K562 (cell line): ENCODE data around the gene HDGFL2. TPM values are rescaled to one million over a fixed set of nuclear protein-coding genes. Genes with fewer than 3 reads are reported as not detected.

ENCODE experiments used
- ATAC-seq: fragments of 200-7000 bp; cut with Tn5 transposase; 3 replicates; pipeline ENCODE4 v1.9.1; 2020; ENCODE audit warnings: moderate library complexity
- BruUV-seq: library from RNA; stranded (reverse); fragments of 400-500 nt; replicated peaks from 2 replicates; lab custom pipeline; 2021; lab: Mats Ljungman, UMichigan
- CTCF ChIA-PET: fragments of 300-600 bp; formaldehyde crosslinking; extraction: SDS; loops from one replicate; lab custom pipeline; 2021; ENCODE audit warnings: low intra/inter-chr PET ratio; lab: Yijun Ruan, JAX
- POLR2A ChIA-PET: fragments of 300-600, 350-650 bp; sonication (Branson Sonifier 250); formaldehyde crosslinking; extraction: SDS; loops from one replicate; lab custom pipeline; 2021; ENCODE audit warnings: antibody characterized with exemption, inconsistent platforms; lab: Yijun Ruan, JAX
- DNase-seq, 4 experiments: peaks; one replicate each; pipeline versions ENCODE4 v3.0.0 to v3.0.0-alpha.2; 2011 to 2018; ENCODE audit warnings: low spot score in 3 of 4, mixed read lengths in 3 of 4; ENCODE audit errors: extremely low read depth in 1 of 4
- FAIRE-seq: peaks from 2 replicates; lab custom pipeline; 2011; peaks lifted over from hg19 to GRCh38; lab: Jason Lieb, UNC
- H2AFZ ChIP-seq: 2 replicates; pipeline ENCODE4 v1.6.0; 2011; ENCODE audit warnings: low read depth, low read length, control low read depth, inconsistent platforms
- H3K27ac ChIP-seq: fragments of 200-600 bp; 3 replicates; pipeline ENCODE4 v1.8.0; 2011; ENCODE audit warnings: low read depth, mild to moderate bottlenecking, control low read depth, inconsistent platforms, low read length, moderate library complexity, mixed read lengths; ENCODE audit errors: extremely low read depth
- H3K27me3 ChIP-seq, 2 experiments: fragments of 300-600 bp in 1 of 2; 2 replicates in 1 of 2; 3 replicates in 1 of 2; pipeline versions ENCODE4 v1.6.0 to v1.8.0; 2011; ENCODE audit warnings: inconsistent platforms in 2 of 2, low read length in 2 of 2, mild to moderate bottlenecking in 1 of 2, mixed read lengths in 1 of 2, moderate library complexity in 1 of 2; ENCODE audit not compliant: control insufficient read depth in 2 of 2, insufficient read depth in 2 of 2
- H3K36me3 ChIP-seq: fragments of 300-600 bp; 3 replicates; pipeline ENCODE4 v1.8.0; 2011; ENCODE audit warnings: mild to moderate bottlenecking, low read length, inconsistent platforms; ENCODE audit not compliant: control insufficient read depth, insufficient read depth
- H3K4me1 ChIP-seq, 2 experiments: fragments of 200-600 bp in 1 of 2; replicated peaks in 1 of 2; 2 replicates in 1 of 2; 3 replicates in 1 of 2; pipeline versions ENCODE4 v1.5.1 to v1.8.0; 2011; ENCODE audit warnings: inconsistent platforms in 2 of 2, low read length in 2 of 2, mild to moderate bottlenecking in 1 of 2, mixed read lengths in 1 of 2, moderate library complexity in 1 of 2; ENCODE audit not compliant: control insufficient read depth in 2 of 2, insufficient read depth in 2 of 2
- H3K4me2 ChIP-seq: 2 replicates; pipeline ENCODE4 v1.6.1; 2011; ENCODE audit warnings: low read length, control low read depth, inconsistent platforms, mixed read lengths; ENCODE audit not compliant: insufficient read depth
- H3K4me3 ChIP-seq: fragments of 200-600 bp; sonication (generic), shearing (Covaris generic); 2 replicates; pipeline ENCODE4 v1.5.1; 2016; ENCODE audit warnings: control low read depth, inconsistent platforms
- H3K79me2 ChIP-seq: fragments of 200-600 bp; 3 replicates; pipeline ENCODE4 v1.8.0; 2011; ENCODE audit warnings: low read length, inconsistent platforms; ENCODE audit not compliant: control insufficient read depth, insufficient read depth
- H3K9ac ChIP-seq, 2 experiments: 2 replicates each; pipeline versions ENCODE4 v1.6.0 to v1.6.1; 2011; ENCODE audit warnings: low read depth in 2 of 2, low read length in 2 of 2, control low read depth in 1 of 2, inconsistent platforms in 1 of 2, mild to moderate bottlenecking in 1 of 2, mixed read lengths in 1 of 2; ENCODE audit not compliant: insufficient read depth in 1 of 2
- H3K9me1 ChIP-seq: one replicate; pipeline ENCODE4 v1.6.0; 2011; ENCODE audit warnings: inconsistent platforms, mild to moderate bottlenecking, low read length, moderate library complexity; ENCODE audit not compliant: control insufficient read depth, insufficient read depth
- H3K9me3 ChIP-seq: replicated peaks from 2 replicates; pipeline ENCODE4 v1.5.1; 2011; ENCODE audit warnings: low read depth, low read length, inconsistent platforms; ENCODE audit not compliant: control insufficient read depth, insufficient read depth
- H4K20me1 ChIP-seq: replicated peaks from 2 replicates; pipeline ENCODE4 v1.6.1; 2011; ENCODE audit warnings: low read length, inconsistent platforms, mixed read lengths; ENCODE audit not compliant: control insufficient read depth, insufficient read depth
- CTCFL ChIP-seq: IDR thresholded peaks from 2 replicates; pipeline ENCODE4 v1.6.1; 2011; ENCODE audit warnings: borderline replicate concordance, low read depth, mild to moderate bottlenecking, moderate library complexity, low read length; ENCODE audit not compliant: insufficient read depth, poor library complexity, severe bottlenecking
- CXXC5 ChIP-seq: fragments of 250-450 bp; sonication (Bioruptor Pico); IDR thresholded peaks from 2 replicates; pipeline ENCODE4 v1.8.0; 2022; ENCODE audit warnings: inconsistent platforms, mild to moderate bottlenecking, moderate library complexity
- FOXJ3 ChIP-seq: sonication (generic); formaldehyde crosslinking; IDR thresholded peaks from 2 replicates; pipeline ENCODE4 v1.4.0; 2020; ENCODE audit warnings: mild to moderate bottlenecking, missing genetic modification reagents
- FOXK1 ChIP-seq: sonication (generic); formaldehyde crosslinking; IDR thresholded peaks from 2 replicates; pipeline ENCODE4 v1.8.0; 2022; ENCODE audit warnings: missing genetic modification reagents, mild to moderate bottlenecking, borderline replicate concordance
- FOXP1 ChIP-seq: sonication (generic); formaldehyde crosslinking; IDR thresholded peaks from 2 replicates; pipeline ENCODE4 v1.8.0; 2022; ENCODE audit warnings: mild to moderate bottlenecking, missing genetic modification reagents
- HMG20A ChIP-seq: fragments of 450-650 bp; formaldehyde crosslinking; conservative IDR thresholded peaks from 2 replicates; pipeline ENCODE4 v1.4.0; 2020; ENCODE audit warnings: mild to moderate bottlenecking, mixed read lengths
- JUND ChIP-seq, 2 experiments: IDR thresholded peaks; 2 replicates in 1 of 2; 3 replicates in 1 of 2; pipeline ENCODE4 v1.6.1; 2011; ENCODE audit warnings: borderline replicate concordance in 2 of 2, low read depth in 2 of 2, low read length in 2 of 2, improper control_type of control experiment in 1 of 2, missing biosample characterization in 1 of 2, missing genetic modification characterization in 1 of 2, missing genetic modification reagents in 1 of 2
- NBN ChIP-seq: fragments of 450-650 bp; IDR thresholded peaks from 2 replicates; pipeline ENCODE4 v1.6.1; 2016; ENCODE audit warnings: low read depth, mild to moderate bottlenecking
- TSC22D4 ChIP-seq: fragments of 450-650 bp; IDR thresholded peaks from 2 replicates; pipeline ENCODE4 v1.6.1; 2016; ENCODE audit warnings: missing genetic modification characterization, missing biosample characterization, control low read depth
- ZBTB33 ChIP-seq: sonication (generic); formaldehyde crosslinking; IDR thresholded peaks from 2 replicates; pipeline ENCODE4 v1.8.1; 2023; ENCODE audit warnings: mild to moderate bottlenecking, missing genetic modification reagents
- ZNF12 ChIP-seq: sonication (generic); formaldehyde crosslinking; IDR thresholded peaks from 2 replicates; pipeline ENCODE4 v1.4.0; 2020; ENCODE audit warnings: mild to moderate bottlenecking, missing genetic modification reagents
- ZNF57 ChIP-seq: fragments of 450-650 bp; formaldehyde crosslinking; IDR thresholded peaks from 2 replicates; pipeline ENCODE4 v1.4.0; 2020; ENCODE audit warnings: mild to moderate bottlenecking, moderate library complexity
- WGBS: fragments of 100-300 bp; shearing (Covaris generic); methylation state at CpG from one replicate; pipeline ENCODE4 v1.1.6; 2016; ENCODE audit warnings: low coverage, mixed read lengths; ENCODE audit not compliant: insufficient coverage; ENCODE audit errors: missing lambda C conversion rate; 5-methylcytosine and 5-hydroxymethylcytosine counted together
- in situ Hi-C: fragments of 300-500 bp; cut with MboI; formaldehyde crosslinking; loops from 4 replicates; pipeline ENCODE4 v1.15.0; 2018; ENCODE audit warnings: inconsistent platforms, mixed read lengths
- intact Hi-C: fragments of 100-400 bp; cut with micrococcal nuclease; formaldehyde crosslinking; loops from 2 replicates; pipeline ENCODE4 v1.14.2; 2022
- polyA plus RNA-seq, 8 experiments: library from polyadenylated mRNA; depleted of rRNA in 4 of 8; stranded (reverse) in 5 of 8; unstranded in 3 of 8; fragments of >200 nt; fragmentation: Nextera tagmentation in 2 of 8; fragmentation: Illumina TruSeq in 1 of 8; extraction: Ambion mirVana in 2 of 8; extraction: Trizol in 1 of 8; gene quantifications; 2 replicates each; pipeline versions ENCODE4 v1.2.1 to v1.2.3, GENCODE V29; 2011 to 2014; ENCODE audit warnings: inconsistent platforms in 1 of 8, missing spikeins in 1 of 8
- total RNA-seq, 7 experiments: library from RNA; depleted of rRNA in 6 of 7; stranded (reverse); fragments of >200 nt in 6 of 7; fragmentation: Illumina TruSeq in 2 of 7; extraction: Trizol in 2 of 7; gene quantifications; 2 replicates each; pipeline versions ENCODE4 v1.2.1 to v1.2.3, GENCODE V29; 2011 to 2021; ENCODE audit warnings: low replicate concordance in 1 of 7
- TF ChIP-seq, protein P1 (sequence below), 2 experiments: fragments of 450-650 bp in 1 of 2; sonication (generic) in 1 of 2; formaldehyde crosslinking in 1 of 2; IDR thresholded peaks in 1 of 2; conservative IDR thresholded peaks in 1 of 2; 2 replicates each; pipeline versions ENCODE4 v1.6.1 to v1.8.1; 2016 to 2023; ENCODE audit warnings: mild to moderate bottlenecking in 2 of 2, moderate library complexity in 2 of 2, inconsistent platforms in 1 of 2, missing genetic modification reagents in 1 of 2

Gene HDGFL2
- total and polyA plus RNA-seq, 9 of the 15 experiments (the other 6 are each of a cell fraction or from before 2014, with no cell fraction given): 0.13 to 61.7 (median 16.0) TPM

DNA sequence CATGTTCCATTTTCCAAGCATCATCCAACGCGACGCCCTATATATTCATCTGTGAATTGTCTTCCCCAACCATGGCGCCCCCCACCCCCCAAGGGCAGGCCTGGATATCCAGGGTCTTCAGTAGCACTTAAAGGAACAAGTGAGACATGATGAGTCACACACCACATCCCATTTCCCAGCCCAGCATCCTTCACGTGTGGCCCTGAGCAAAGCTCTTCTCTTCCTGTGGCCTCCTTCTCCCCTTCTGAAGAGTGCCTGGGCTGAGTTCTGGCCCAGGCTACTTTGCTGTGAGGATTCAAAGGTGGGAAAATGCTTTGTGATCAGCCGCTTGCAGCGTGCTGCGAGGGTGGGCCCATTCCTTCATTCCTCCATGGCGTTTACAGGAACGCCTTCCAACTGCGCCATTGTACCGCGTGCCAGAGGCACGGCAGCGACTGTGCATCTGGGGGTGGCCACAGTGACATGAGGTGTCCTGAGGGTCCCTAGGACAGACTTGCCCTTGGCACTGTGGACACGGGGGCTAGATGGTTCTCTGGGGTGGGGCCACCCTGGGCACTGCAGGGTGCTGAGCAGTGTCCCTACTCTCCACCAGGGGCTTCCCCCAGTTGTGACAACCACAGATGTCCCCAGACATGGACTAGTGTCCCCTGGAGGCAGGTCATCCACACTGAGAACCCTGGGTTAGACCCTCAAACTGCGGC, 34.5 kb downstream of the HDGFL2 start:
- ATAC-seq (peak; percentile 72), DNase-seq (peak in 1 of 4 experiments; percentile 27), FAIRE-seq (no peak)
- Histone ChIP-seq H3K79me2 (no peaks in the 10 kb centered on the region), H3K9me3 (no peaks in the 10 kb centered on the region), H3K4me2 (no peak overlapping the region), H4K20me1 (peaks cover 5% of the 10 kb centered on the region; the same call in 1 of the 2 replicates), H3K27ac (no peak overlapping the region), H3K9ac (no peak overlapping the region; a peak in 1 of 4 replicates), H3K27me3 (peaks cover 7 to 12% of the 10 kb centered on the region in 2 experiments; a peak in 4 of 5 replicates), H3K36me3 (peaks cover 13% of the 10 kb centered on the region; the same call in 1 of the 3 replicates), H3K4me1 (peaks cover 0 to 73% of the 10 kb centered on the region in 2 experiments; a peak in 2 of 5 replicates), H2AFZ (no peak overlapping the region), H3K9me1 (peaks cover 3% of the 10 kb centered on the region), H3K4me3 (no peak overlapping the region)
- in situ Hi-C loops: no loop called here
- CTCF ChIA-PET: no interaction called here
- intact Hi-C loops: no loop called here
- WGBS: 64% methylated on average over 17 of the region's 17 CpGs
- no TSS peak for BruUV-seq
- POLR2A ChIA-PET: no interaction called here
- no peak for TF ChIP-seq FOXJ3 (CRISPR knock-in tag)
- no peak for TF ChIP-seq ZNF57
- TF ChIP-seq, protein P1, sequence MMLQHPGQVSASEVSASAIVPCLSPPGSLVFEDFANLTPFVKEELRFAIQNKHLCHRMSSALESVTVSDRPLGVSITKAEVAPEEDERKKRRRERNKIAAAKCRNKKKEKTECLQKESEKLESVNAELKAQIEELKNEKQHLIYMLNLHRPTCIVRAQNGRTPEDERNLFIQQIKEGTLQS (IDR thresholded peaks at IDR 0.05): peak; percentile 47; the same call in 1 of the 2 replicates
- TF ChIP-seq, protein P1 (CRISPR knock-in tag; conservative IDR thresholded peaks at IDR 0.05): no peak
- TF ChIP-seq NBN: no peak
- TF ChIP-seq CXXC5 (CRISPR knock-in tag): no peak
- peak; percentile 34; the same call in 1 of the 2 replicates for TF ChIP-seq JUND (IDR thresholded peaks at IDR 0.05; ENCODE audit: borderline replicate concordance, low read depth, low read length)
- no peak for TF ChIP-seq JUND (tag; IDR thresholded peaks at IDR 0.05; ENCODE audit: borderline replicate concordance, low read depth, low read length)
- peak; percentile 85 for TF ChIP-seq ZBTB33
- no peak for TF ChIP-seq FOXP1
- no peak for TF ChIP-seq HMG20A
- no peak for TF ChIP-seq FOXK1
- peak; percentile 7 for TF ChIP-seq CTCFL
- no peak for TF ChIP-seq ZNF12 (CRISPR knock-in tag)
- TF ChIP-seq TSC22D4: no peak
